ENCODE results near the gene RARRES1.

The RARRES1 gene

GRCh38 chr3:158761350-158761749 lies 29.1 kb upstream of the RARRES1 start:
- H3K36me3 ChIP-seq (ENCODE audit: control insufficient read depth, low read length): no peaks in the 10 kb centered on the region
- H3K9me3 ChIP-seq (ENCODE audit: control insufficient read depth, insufficient read depth, low read length): no peaks in the 10 kb centered on the region
- H3K4me2 ChIP-seq (ENCODE audit: low read length): no peak overlapping the region
- no peaks in the 10 kb centered on the region for H3F3A ChIP-seq (ENCODE audit: control insufficient read depth, insufficient read depth)
- H4K20me1 ChIP-seq (ENCODE audit: control insufficient read depth, insufficient read depth, low read depth, low read length): no peaks in the 10 kb centered on the region
- H3K27ac ChIP-seq (ENCODE audit: low read depth, low read length): no peak overlapping the region
- no peaks in the 10 kb centered on the region for H3K4me1 ChIP-seq (ENCODE audit: control insufficient read depth, low read length)
- TF ChIP-seq EZH2phosphoT487 (IDR thresholded peaks at IDR 0.05; ENCODE audit: borderline replicate concordance, low read length): no peak
- no peak for TF ChIP-seq CTCF (IDR thresholded peaks at IDR 0.05; ENCODE audit: low read depth, low read length, poor library complexity, severe bottlenecking)
- no peaks in the 10 kb centered on the region for H3K27me3 ChIP-seq (ENCODE audit: control insufficient read depth, low read length)
- H3K9me2 ChIP-seq (replicated peaks; ENCODE audit: control insufficient read depth, low read length): no peaks in the 10 kb centered on the region
- no peaks in the 10 kb centered on the region for H3K79me2 ChIP-seq (ENCODE audit: control insufficient read depth, low read length)
- no peak overlapping the region for H3K4me3 ChIP-seq (ENCODE audit: low read length)

GRCh38 chr3:158755421-158755820 lies 23.2 kb upstream of the RARRES1 start:
- no peak overlapping the region for H3K4me2 ChIP-seq (ENCODE audit: low read length)
- H3K27me3 ChIP-seq (ENCODE audit: control insufficient read depth, low read length): no peaks in the 10 kb centered on the region
- no peaks in the 10 kb centered on the region for H3F3A ChIP-seq (ENCODE audit: control insufficient read depth, insufficient read depth)
- TF ChIP-seq CTCF (IDR thresholded peaks at IDR 0.05; ENCODE audit: low read depth, low read length, poor library complexity, severe bottlenecking) (no peak), EZH2phosphoT487 (IDR thresholded peaks at IDR 0.05; ENCODE audit: borderline replicate concordance, low read length) (no peak)
- H3K4me1 ChIP-seq (ENCODE audit: control insufficient read depth, low read length): no peaks in the 10 kb centered on the region
- H3K36me3 ChIP-seq (ENCODE audit: control insufficient read depth, low read length): no peaks in the 10 kb centered on the region
- no peak overlapping the region for H3K4me3 ChIP-seq (ENCODE audit: low read length)
- H3K9me3 ChIP-seq (ENCODE audit: control insufficient read depth, insufficient read depth, low read length): no peaks in the 10 kb centered on the region
- H4K20me1 ChIP-seq (ENCODE audit: control insufficient read depth, insufficient read depth, low read depth, low read length): no peaks in the 10 kb centered on the region
- no peaks in the 10 kb centered on the region for H3K9me2 ChIP-seq (replicated peaks; ENCODE audit: control insufficient read depth, low read length)
- H3K27ac ChIP-seq (ENCODE audit: low read depth, low read length): no peak overlapping the region
- H3K79me2 ChIP-seq (ENCODE audit: control insufficient read depth, low read length): no peaks in the 10 kb centered on the region

GRCh38 chr3:158753854-158754253 lies 21.6 kb upstream of the RARRES1 start:
- no peak overlapping the region for H3K4me2 ChIP-seq (ENCODE audit: low read length)
- H3F3A ChIP-seq (ENCODE audit: control insufficient read depth, insufficient read depth): no peaks in the 10 kb centered on the region
- H3K4me1 ChIP-seq (ENCODE audit: control insufficient read depth, low read length): no peaks in the 10 kb centered on the region
- no peaks in the 10 kb centered on the region for H3K27me3 ChIP-seq (ENCODE audit: control insufficient read depth, low read length)
- TF ChIP-seq CTCF (IDR thresholded peaks at IDR 0.05; ENCODE audit: low read depth, low read length, poor library complexity, severe bottlenecking) (no peak), EZH2phosphoT487 (IDR thresholded peaks at IDR 0.05; ENCODE audit: borderline replicate concordance, low read length) (no peak)
- no peaks in the 10 kb centered on the region for H4K20me1 ChIP-seq (ENCODE audit: control insufficient read depth, insufficient read depth, low read depth, low read length)
- H3K9me3 ChIP-seq (ENCODE audit: control insufficient read depth, insufficient read depth, low read length): no peaks in the 10 kb centered on the region
- H3K4me3 ChIP-seq (ENCODE audit: low read length): no peak overlapping the region
- no peak overlapping the region for H3K27ac ChIP-seq (ENCODE audit: low read depth, low read length)
- H3K79me2 ChIP-seq (ENCODE audit: control insufficient read depth, low read length): no peaks in the 10 kb centered on the region
- H3K36me3 ChIP-seq (ENCODE audit: control insufficient read depth, low read length): no peaks in the 10 kb centered on the region
- no peaks in the 10 kb centered on the region for H3K9me2 ChIP-seq (replicated peaks; ENCODE audit: control insufficient read depth, low read length)

GRCh38 chr3:158751316-158751715 lies 19.1 kb upstream of the RARRES1 start:
- no peak overlapping the region for H3K4me2 ChIP-seq (ENCODE audit: low read length)
- no peaks in the 10 kb centered on the region for H3K27me3 ChIP-seq (ENCODE audit: control insufficient read depth, low read length)
- no peaks in the 10 kb centered on the region for H4K20me1 ChIP-seq (ENCODE audit: control insufficient read depth, insufficient read depth, low read depth, low read length)
- no peaks in the 10 kb centered on the region for H3K9me3 ChIP-seq (ENCODE audit: control insufficient read depth, insufficient read depth, low read length)
- no peaks in the 10 kb centered on the region for H3K36me3 ChIP-seq (ENCODE audit: control insufficient read depth, low read length)
- H3K79me2 ChIP-seq (ENCODE audit: control insufficient read depth, low read length): no peaks in the 10 kb centered on the region
- H3K4me3 ChIP-seq (ENCODE audit: low read length): no peak overlapping the region
- TF ChIP-seq CTCF (IDR thresholded peaks at IDR 0.05; ENCODE audit: low read depth, low read length, poor library complexity, severe bottlenecking): no peak
- no peak for TF ChIP-seq EZH2phosphoT487 (IDR thresholded peaks at IDR 0.05; ENCODE audit: borderline replicate concordance, low read length)
- no peaks in the 10 kb centered on the region for H3F3A ChIP-seq (ENCODE audit: control insufficient read depth, insufficient read depth)
- H3K27ac ChIP-seq (ENCODE audit: low read depth, low read length): no peak overlapping the region
- H3K9me2 ChIP-seq (replicated peaks; ENCODE audit: control insufficient read depth, low read length): no peaks in the 10 kb centered on the region
- H3K4me1 ChIP-seq (ENCODE audit: control insufficient read depth, low read length): no peaks in the 10 kb centered on the region

Measured in DOHH2 (cell line).